Mesenchymal stem cell (in vitro differentiated cells and primary cell): ENCODE results near the gene S100A8.

ENCODE experiments used
- DNase-seq: peaks from one replicate; pipeline ENCODE4 v3.0.0-alpha.2; 2013
- H2AFZ ChIP-seq: one replicate; pipeline ENCODE4 v1.6.1; 2013; ENCODE audit warnings: low read depth, mild to moderate bottlenecking, control low read depth, inconsistent platforms, low read length, moderate library complexity
- H2AK5ac ChIP-seq: 2 replicates; pipeline ENCODE4 v1.6.1; 2013; ENCODE audit warnings: low read length, moderate library complexity, mild to moderate bottlenecking, inconsistent platforms; ENCODE audit not compliant: severe bottlenecking
- H2BK120ac ChIP-seq: one replicate; pipeline ENCODE4 v1.6.1; 2013; ENCODE audit warnings: low read depth, mild to moderate bottlenecking, inconsistent platforms, low read length, moderate library complexity
- H2BK12ac ChIP-seq, 2 experiments: one replicate each; pipeline ENCODE4 v1.6.1; 2013; ENCODE audit warnings: inconsistent platforms in 2 of 2, low read length in 2 of 2, mild to moderate bottlenecking in 2 of 2, moderate library complexity in 2 of 2, control low read depth in 1 of 2
- H2BK15ac ChIP-seq: one replicate; pipeline ENCODE4 v1.6.1; 2013; ENCODE audit warnings: mild to moderate bottlenecking, low read depth, inconsistent platforms; ENCODE audit not compliant: poor library complexity, severe bottlenecking
- H2BK5ac ChIP-seq: 2 replicates; pipeline ENCODE4 v1.6.1; 2013; ENCODE audit warnings: low read depth, mild to moderate bottlenecking, low read length, control low read depth, inconsistent platforms; ENCODE audit not compliant: poor library complexity, severe bottlenecking
- H3K14ac ChIP-seq, 2 experiments: one replicate each; pipeline ENCODE4 v1.6.1; 2013; ENCODE audit warnings: inconsistent platforms in 2 of 2, low read length in 2 of 2, control low read depth in 1 of 2, mild to moderate bottlenecking in 1 of 2, moderate library complexity in 1 of 2
- H3K18ac ChIP-seq, 2 experiments: one replicate each; pipeline ENCODE4 v1.6.1; 2013; ENCODE audit warnings: inconsistent platforms in 2 of 2, low read length in 2 of 2, control low read depth in 1 of 2, low read depth in 1 of 2, mild to moderate bottlenecking in 1 of 2
- H3K23ac ChIP-seq, 2 experiments: one replicate each; pipeline ENCODE4 v1.6.1; 2013; ENCODE audit warnings: inconsistent platforms in 2 of 2, low read length in 2 of 2, mild to moderate bottlenecking in 2 of 2, moderate library complexity in 2 of 2, control low read depth in 1 of 2
- H3K27ac ChIP-seq: 2 replicates; pipeline ENCODE4 v1.5.1; 2013; ENCODE audit warnings: mild to moderate bottlenecking, moderate library complexity, low read length, control low read depth, inconsistent platforms; ENCODE audit not compliant: poor library complexity, severe bottlenecking
- H3K27me3 ChIP-seq, 2 experiments: 2 replicates each; pipeline versions ENCODE4 v1.6.1 to v1.7.0; 2013; ENCODE audit warnings: low read length in 2 of 2, mild to moderate bottlenecking in 2 of 2, moderate library complexity in 2 of 2, control low read depth in 1 of 2, inconsistent platforms in 1 of 2; ENCODE audit not compliant: control insufficient read depth in 1 of 2, insufficient read depth in 1 of 2
- H3K36me3 ChIP-seq, 2 experiments: 2 replicates each; pipeline versions ENCODE4 v1.6.1 to v1.7.0; 2013; ENCODE audit warnings: low read length in 2 of 2, control low read depth in 1 of 2, inconsistent platforms in 1 of 2, low read depth in 1 of 2, mild to moderate bottlenecking in 1 of 2; ENCODE audit not compliant: insufficient read depth in 2 of 2, control insufficient read depth in 1 of 2
- H3K4ac ChIP-seq, 2 experiments: one replicate each; pipeline ENCODE4 v1.6.1; 2013; ENCODE audit warnings: inconsistent platforms in 2 of 2, low read length in 2 of 2, mild to moderate bottlenecking in 2 of 2, moderate library complexity in 2 of 2, control low read depth in 1 of 2, low read depth in 1 of 2
- H3K4me1 ChIP-seq: 2 replicates; pipeline ENCODE4 v1.6.1; 2013; ENCODE audit warnings: low read depth, low read length, control low read depth; ENCODE audit not compliant: control insufficient read depth, insufficient read depth
- H3K4me2 ChIP-seq: 2 replicates; pipeline ENCODE4 v1.6.1; 2013; ENCODE audit warnings: low read length, mild to moderate bottlenecking, inconsistent platforms; ENCODE audit not compliant: poor library complexity, severe bottlenecking
- H3K4me3 ChIP-seq, 2 experiments: 2 replicates each; pipeline versions ENCODE4 v1.5.1 to v1.7.0; 2013; ENCODE audit warnings: low read length in 2 of 2, mild to moderate bottlenecking in 2 of 2, control low read depth in 1 of 2, low read depth in 1 of 2; ENCODE audit not compliant: insufficient read depth in 1 of 2
- H3K79me1 ChIP-seq: replicated peaks from 2 replicates; pipeline ENCODE4 v1.6.1; 2013; ENCODE audit warnings: mild to moderate bottlenecking, control low read depth, low read length, inconsistent platforms; ENCODE audit not compliant: poor library complexity, severe bottlenecking
- H3K9ac ChIP-seq: 2 replicates; pipeline ENCODE4 v1.7.0; 2013; ENCODE audit warnings: mild to moderate bottlenecking, low read length, moderate library complexity
- H3K9me3 ChIP-seq: 2 replicates; pipeline ENCODE4 v1.7.0; 2013; ENCODE audit warnings: mild to moderate bottlenecking, low read length; ENCODE audit not compliant: control insufficient read depth
- H4K8ac ChIP-seq: one replicate; pipeline ENCODE4 v1.6.1; 2013; ENCODE audit warnings: inconsistent platforms, mild to moderate bottlenecking, low read length, moderate library complexity
- H4K91ac ChIP-seq: one replicate; pipeline ENCODE4 v1.6.1; 2013; ENCODE audit warnings: mild to moderate bottlenecking, low read length, inconsistent platforms
- WGBS: methylation state at CpG from one replicate; pipeline ENCODE4 v1.1.7; 2013; ENCODE audit warnings: mixed read lengths; 5-methylcytosine and 5-hydroxymethylcytosine counted together

The S100A8 gene

GRCh38 chr1:153397051-153397923 lies 6.4 kb upstream of the S100A8 start:
- no peak overlapping the region for H3K18ac ChIP-seq
- H3K4me3 ChIP-seq, result no peak overlapping the region
- 79% methylated on average over 19 of the region's 19 CpGs for WGBS
- H2AK5ac ChIP-seq, result no peak overlapping the region
- H3K4me1 ChIP-seq, result no peaks in the 10 kb centered on the region
- no peaks in the 10 kb centered on the region for H3K79me1 ChIP-seq
- H3K4me2 ChIP-seq, result no peak overlapping the region
- H2BK15ac ChIP-seq, result no peak overlapping the region
- peaks cover 19 to 82% of the 10 kb centered on the region in 2 experiments for H3K27me3 ChIP-seq
- no peaks in the 10 kb centered on the region for H3K9me3 ChIP-seq
- H4K91ac ChIP-seq, result no peak overlapping the region
- H3K14ac ChIP-seq, result no peak overlapping the region
- no peak overlapping the region for H3K4ac ChIP-seq
- H3K9ac ChIP-seq, result no peak overlapping the region
- H2BK12ac ChIP-seq, result no peak overlapping the region
- no peak overlapping the region for H2BK120ac ChIP-seq
- DNase-seq, result no peak
- no peaks in the 10 kb centered on the region for H3K36me3 ChIP-seq
- no peak overlapping the region for H2AFZ ChIP-seq
- no peak overlapping the region for H3K27ac ChIP-seq
- H4K8ac ChIP-seq, result no peak overlapping the region
- H2BK5ac ChIP-seq, result no peak overlapping the region
- H3K23ac ChIP-seq, result no peak overlapping the region

DNA sequence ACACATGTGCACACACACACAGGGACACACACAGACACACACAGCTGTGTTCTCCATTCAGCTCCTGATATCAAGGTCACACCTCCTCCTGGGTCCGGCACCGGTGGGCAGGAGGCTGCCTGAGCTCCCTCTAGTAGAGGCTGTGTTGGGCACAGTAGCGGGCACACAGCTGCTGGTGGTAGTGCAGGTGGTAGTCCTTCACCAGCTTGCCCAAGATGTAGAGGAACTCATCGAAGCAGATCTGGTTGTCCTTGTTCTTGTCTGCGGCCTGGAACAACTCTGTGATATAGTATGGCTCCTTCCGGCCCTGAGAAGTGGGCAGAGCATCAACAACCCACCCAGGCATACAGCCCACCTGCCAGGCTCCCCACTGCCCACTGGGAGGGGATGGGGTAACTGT lies 5.6 kb upstream of the S100A8 start:
- no peak overlapping the region for H3K14ac ChIP-seq
- no peak overlapping the region for H2BK5ac ChIP-seq
- no peak overlapping the region for H3K4me2 ChIP-seq
- no peak overlapping the region for H2AK5ac ChIP-seq
- WGBS, result 66% methylated on average over 6 of the region's 6 CpGs
- no peak overlapping the region for H4K91ac ChIP-seq
- no peaks in the 10 kb centered on the region for H3K79me1 ChIP-seq
- DNase-seq, result no peak
- H3K4me1 ChIP-seq, result no peaks in the 10 kb centered on the region
- H3K23ac ChIP-seq, result no peak overlapping the region
- H3K4ac ChIP-seq, result no peak overlapping the region
- no peak overlapping the region for H3K18ac ChIP-seq
- no peak overlapping the region for H2AFZ ChIP-seq
- no peak overlapping the region for H2BK120ac ChIP-seq
- no peaks in the 10 kb centered on the region for H3K9me3 ChIP-seq
- no peak overlapping the region for H2BK12ac ChIP-seq
- H2BK15ac ChIP-seq, result no peak overlapping the region
- H3K9ac ChIP-seq, result no peak overlapping the region
- H3K27me3 ChIP-seq, result peaks cover 14 to 82% of the 10 kb centered on the region in 2 experiments
- H3K4me3 ChIP-seq, result no peak overlapping the region
- no peak overlapping the region for H4K8ac ChIP-seq
- H3K27ac ChIP-seq, result no peak overlapping the region
- H3K36me3 ChIP-seq, result no peaks in the 10 kb centered on the region

DNA sequence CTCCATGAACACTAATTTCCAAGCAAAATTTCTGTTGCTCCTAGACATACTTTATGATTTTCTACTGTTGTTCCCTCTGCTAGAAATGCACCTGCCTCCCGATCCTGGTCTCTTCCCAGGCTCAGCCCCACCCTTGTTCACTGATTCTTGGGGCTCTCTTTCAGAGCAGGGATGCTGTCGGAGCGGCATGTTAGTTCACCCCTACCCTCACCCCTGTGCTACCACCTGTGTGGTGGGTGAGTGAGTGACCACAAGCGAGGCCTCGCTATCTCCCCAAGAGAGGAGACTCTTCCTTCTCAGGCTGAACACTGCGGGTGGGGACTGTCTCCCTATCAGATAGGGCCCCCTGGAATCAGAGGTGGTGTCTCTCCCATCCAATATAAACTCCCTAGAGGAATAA lies 4.9 kb upstream of the S100A8 start:
- Histone ChIP-seq H4K8ac (no peak overlapping the region), H4K91ac (no peak overlapping the region), H3K27me3 (peaks cover 15 to 83% of the 10 kb centered on the region in 2 experiments), H2BK120ac (no peak overlapping the region), H3K9me3 (no peaks in the 10 kb centered on the region), H3K14ac (no peak overlapping the region), H3K18ac (no peak overlapping the region), H3K27ac (no peak overlapping the region), H3K9ac (no peak overlapping the region), H3K4me3 (no peak overlapping the region), H2AK5ac (no peak overlapping the region), H2BK5ac (no peak overlapping the region), H2BK12ac (no peak overlapping the region), H3K4ac (no peak overlapping the region), H3K36me3 (no peaks in the 10 kb centered on the region), H2AFZ (no peak overlapping the region), H3K4me2 (no peak overlapping the region), H3K79me1 (no peaks in the 10 kb centered on the region), H2BK15ac (no peak overlapping the region), H3K23ac (no peak overlapping the region), H3K4me1 (no peaks in the 10 kb centered on the region)
- no peak for DNase-seq
- WGBS, result 77% methylated on average over 6 of the region's 6 CpGs

DNA sequence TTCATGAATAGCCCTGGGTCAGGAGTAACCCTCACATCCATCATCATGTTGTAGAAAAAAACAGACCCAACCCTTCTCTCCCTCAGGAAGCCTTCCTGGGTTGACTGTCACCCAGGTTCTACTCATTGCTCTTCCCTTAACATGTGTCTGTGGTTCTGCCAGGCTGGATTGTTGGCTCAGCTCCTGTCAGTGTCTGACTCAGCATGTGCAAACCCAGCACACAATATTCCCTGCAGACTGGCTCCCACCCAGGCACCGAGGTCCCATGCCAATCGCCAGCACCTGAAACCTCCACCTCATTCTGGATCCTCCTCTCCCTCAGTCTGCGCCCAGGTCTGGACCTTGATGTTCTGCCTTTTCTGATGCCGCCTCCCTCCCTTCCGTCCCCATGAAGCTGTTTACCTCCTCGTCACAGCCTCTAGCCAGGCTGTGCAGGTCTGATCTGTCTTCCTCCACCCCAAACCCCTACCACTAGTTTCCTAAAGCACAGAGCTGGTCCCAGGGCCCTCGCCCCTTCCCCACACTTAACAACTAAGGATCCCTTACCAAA lies 4.3 kb upstream of the S100A8 start:
- no peak overlapping the region for H3K4me2 ChIP-seq
- no peak overlapping the region for H2BK15ac ChIP-seq
- peaks cover 17 to 88% of the 10 kb centered on the region in 2 experiments for H3K27me3 ChIP-seq
- no peaks in the 10 kb centered on the region for H3K36me3 ChIP-seq
- no peak overlapping the region for H3K4ac ChIP-seq
- no peak overlapping the region for H2AFZ ChIP-seq
- H2BK12ac ChIP-seq, result no peak overlapping the region
- no peak for DNase-seq
- no peak overlapping the region for H2BK5ac ChIP-seq
- no peak overlapping the region for H3K23ac ChIP-seq
- 70% methylated on average over 7 of the region's 7 CpGs for WGBS
- no peaks in the 10 kb centered on the region for H3K9me3 ChIP-seq
- H3K9ac ChIP-seq, result no peak overlapping the region
- no peak overlapping the region for H3K18ac ChIP-seq
- no peak overlapping the region for H4K8ac ChIP-seq
- no peak overlapping the region for H4K91ac ChIP-seq
- no peak overlapping the region for H3K27ac ChIP-seq
- H3K4me3 ChIP-seq, result no peak overlapping the region
- H3K14ac ChIP-seq, result no peak overlapping the region
- H3K79me1 ChIP-seq, result no peaks in the 10 kb centered on the region
- H2BK120ac ChIP-seq, result no peak overlapping the region
- H3K4me1 ChIP-seq, result no peaks in the 10 kb centered on the region
- no peak overlapping the region for H2AK5ac ChIP-seq
